Measurements from ENCODE around the gene ERBB4. TPM values are rescaled to one million over a fixed set of nuclear protein-coding genes. Genes with fewer than 3 reads are reported as not detected.

The ERBB4 gene
- total RNA-seq, 5 donors from 2014 or later (not counting 1 experiment from before 2014, with no cell fraction given) = 0.03 to 0.06 TPM; not detected in 3

GRCh38 chr2:211468877-211469663, 1069.5 kb downstream of the ERBB4 start:
- DNase-seq (no peak), ATAC-seq (replicated peaks in 1 of 4) (no peak)
- no peaks in the 10 kb centered on the region for H3K9me3 ChIP-seq
- H3K36me3 Mint-ChIP-seq = no peaks in the 10 kb centered on the region
- H3K36me3 ChIP-seq (ENCODE audit: control insufficient read depth in 2 of 2, extremely low read depth in 1 of 2, insufficient read depth in 1 of 2, low read length in 1 of 2) = no peaks in the 10 kb centered on the region
- H3K4me3 Mint-ChIP-seq = no peak overlapping the region
- no peak overlapping the region for H3K27ac Mint-ChIP-seq
- no peaks in the 10 kb centered on the region for H3K4me1 ChIP-seq (ENCODE audit: control insufficient read depth in 1 of 2, extremely low read depth in 1 of 2, insufficient read depth in 2 of 2, low read length in 2 of 2)
- H3K4me1 Mint-ChIP-seq = no peaks in the 10 kb centered on the region
- no peaks in the 10 kb centered on the region for H3K27me3 ChIP-seq (replicated peaks in 1 of 2; ENCODE audit: control insufficient read depth in 2 of 2, extremely low read depth in 1 of 2, insufficient read depth in 2 of 2, low read length in 1 of 2)
- H3K4me3 ChIP-seq (ENCODE audit: control insufficient read depth in 1 of 2, extremely low read depth in 1 of 2, low read length in 1 of 2) = no peak overlapping the region
- ChIA-PET POLR2A (no interaction called here), CTCF (interaction anchor here in 1 of 2 donors (0.6 kb wide), 2 partner anchors 14 to 120 kb away, joined by 3 read pairs; no protein-coding TSS in a partner anchor)
- WGBS (ENCODE audit: insufficient coverage) = 90% methylated on average over 2 of the region's 4 CpGs
- H3K27ac ChIP-seq (ENCODE audit: low read length) = no peak overlapping the region
- H3K27me3 Mint-ChIP-seq = no peaks in the 10 kb centered on the region
- no peaks in the 10 kb centered on the region for H3K9me3 Mint-ChIP-seq

- Mint-ChIP-seq H3K4me3 (no peak overlapping the region), H3K36me3 (no peaks in the 10 kb centered on the region), H3K9me3 (no peaks in the 10 kb centered on the region), H3K4me1 (no peaks in the 10 kb centered on the region), H3K27me3 (no peaks in the 10 kb centered on the region), H3K27ac (no peak overlapping the region)
- ChIA-PET POLR2A (no interaction called here), CTCF (no interaction called here)
- H3K36me3 ChIP-seq (ENCODE audit: control insufficient read depth in 2 of 2, extremely low read depth in 1 of 2, insufficient read depth in 1 of 2, low read length in 1 of 2) = no peaks in the 10 kb centered on the region
- H3K4me1 ChIP-seq (ENCODE audit: control insufficient read depth in 1 of 2, extremely low read depth in 1 of 2, insufficient read depth in 2 of 2, low read length in 2 of 2) = no peaks in the 10 kb centered on the region
- H3K27ac ChIP-seq (ENCODE audit: low read length) = no peak overlapping the region
- H3K9me3 ChIP-seq = no peaks in the 10 kb centered on the region
- no CpG with 5 or more reads among the region's 4 CpGs for WGBS (ENCODE audit: insufficient coverage)
- no peak overlapping the region for H3K4me3 ChIP-seq (ENCODE audit: control insufficient read depth in 1 of 2, extremely low read depth in 1 of 2, low read length in 1 of 2)
- no peak for ATAC-seq (replicated peaks in 1 of 4)
- H3K27me3 ChIP-seq (replicated peaks in 1 of 2; ENCODE audit: control insufficient read depth in 2 of 2, extremely low read depth in 1 of 2, insufficient read depth in 2 of 2, low read length in 1 of 2) = no peaks in the 10 kb centered on the region
- no peak for DNase-seq
These were observed 1070.4 kb downstream of the ERBB4 start for GRCh38 chr2:211468217-211468616.

GRCh38 chr2:211463397-211463796, 1075.2 kb downstream of the ERBB4 start:
- Histone ChIP-seq H3K4me1 (ENCODE audit: control insufficient read depth in 1 of 2, extremely low read depth in 1 of 2, insufficient read depth in 2 of 2, low read length in 2 of 2) (no peaks in the 10 kb centered on the region), H3K9me3 (no peaks in the 10 kb centered on the region), H3K4me3 (ENCODE audit: control insufficient read depth in 1 of 2, extremely low read depth in 1 of 2, low read length in 1 of 2) (no peak overlapping the region), H3K36me3 (ENCODE audit: control insufficient read depth in 2 of 2, extremely low read depth in 1 of 2, insufficient read depth in 1 of 2, low read length in 1 of 2) (no peaks in the 10 kb centered on the region), H3K27me3 (replicated peaks in 1 of 2; ENCODE audit: control insufficient read depth in 2 of 2, extremely low read depth in 1 of 2, insufficient read depth in 2 of 2, low read length in 1 of 2) (no peaks in the 10 kb centered on the region), H3K27ac (ENCODE audit: low read length) (no peak overlapping the region)
- POLR2A ChIA-PET = no interaction called here
- no peak overlapping the region for H3K27ac Mint-ChIP-seq
- no peaks in the 10 kb centered on the region for H3K36me3 Mint-ChIP-seq
- H3K27me3 Mint-ChIP-seq = no peaks in the 10 kb centered on the region
- no peak for ATAC-seq (replicated peaks in 1 of 4)
- H3K9me3 Mint-ChIP-seq = no peaks in the 10 kb centered on the region
- H3K4me3 Mint-ChIP-seq = no peak overlapping the region
- H3K4me1 Mint-ChIP-seq = no peaks in the 10 kb centered on the region
- WGBS (ENCODE audit: insufficient coverage) = no CpG with 5 or more reads among the region's 3 CpGs
- DNase-seq = no peak
- CTCF ChIA-PET = no interaction called here

GRCh38 chr2:211458974-211459373, 1079.6 kb downstream of the ERBB4 start:
- WGBS (ENCODE audit: insufficient coverage) = 80% methylated on average over 1 of the region's 1 CpG

GRCh38 chr2:211457325-211457724, 1081.3 kb downstream of the ERBB4 start:
- Histone ChIP-seq H3K4me1 (ENCODE audit: control insufficient read depth in 1 of 2, extremely low read depth in 1 of 2, insufficient read depth in 2 of 2, low read length in 2 of 2) (no peaks in the 10 kb centered on the region), H3K27ac (ENCODE audit: low read length) (no peak overlapping the region), H3K9me3 (no peaks in the 10 kb centered on the region), H3K4me3 (ENCODE audit: control insufficient read depth in 1 of 2, extremely low read depth in 1 of 2, low read length in 1 of 2) (no peak overlapping the region), H3K27me3 (replicated peaks in 1 of 2; ENCODE audit: control insufficient read depth in 2 of 2, extremely low read depth in 1 of 2, insufficient read depth in 2 of 2, low read length in 1 of 2) (no peaks in the 10 kb centered on the region), H3K36me3 (ENCODE audit: control insufficient read depth in 2 of 2, extremely low read depth in 1 of 2, insufficient read depth in 1 of 2, low read length in 1 of 2) (no peaks in the 10 kb centered on the region)
- no peak overlapping the region for H3K27ac Mint-ChIP-seq
- POLR2A ChIA-PET = no interaction called here
- H3K27me3 Mint-ChIP-seq = no peaks in the 10 kb centered on the region
- 60% methylated on average over 1 of the region's 2 CpGs for WGBS (ENCODE audit: insufficient coverage)
- H3K9me3 Mint-ChIP-seq = no peaks in the 10 kb centered on the region
- no peaks in the 10 kb centered on the region for H3K4me1 Mint-ChIP-seq
- H3K4me3 Mint-ChIP-seq = no peak overlapping the region
- ATAC-seq (replicated peaks in 1 of 4) = no peak
- no peaks in the 10 kb centered on the region for H3K36me3 Mint-ChIP-seq
- no peak for DNase-seq
- CTCF ChIA-PET = interaction anchor here in 1 of 2 donors (0.6 to 0.7 kb wide), 2 partner anchors 100 to 462 kb away, joined by 3 to 6 read pairs; no protein-coding TSS in a partner anchor

More at GRCh38 chr2:211458974-211459373, 1079.6 kb downstream of the ERBB4 start:
- H3K36me3 Mint-ChIP-seq = no peaks in the 10 kb centered on the region
- ATAC-seq (replicated peaks in 1 of 4) (no peak), DNase-seq (no peak)
- no peak overlapping the region for H3K4me3 Mint-ChIP-seq
- ChIA-PET POLR2A (no interaction called here), CTCF (no interaction called here)
- Histone ChIP-seq H3K9me3 (no peaks in the 10 kb centered on the region), H3K27ac (ENCODE audit: low read length) (no peak overlapping the region), H3K4me3 (ENCODE audit: control insufficient read depth in 1 of 2, extremely low read depth in 1 of 2, low read length in 1 of 2) (no peak overlapping the region), H3K36me3 (ENCODE audit: control insufficient read depth in 2 of 2, extremely low read depth in 1 of 2, insufficient read depth in 1 of 2, low read length in 1 of 2) (no peaks in the 10 kb centered on the region), H3K27me3 (replicated peaks in 1 of 2; ENCODE audit: control insufficient read depth in 2 of 2, extremely low read depth in 1 of 2, insufficient read depth in 2 of 2, low read length in 1 of 2) (no peaks in the 10 kb centered on the region), H3K4me1 (ENCODE audit: control insufficient read depth in 1 of 2, extremely low read depth in 1 of 2, insufficient read depth in 2 of 2, low read length in 2 of 2) (no peaks in the 10 kb centered on the region)
- no peak overlapping the region for H3K27ac Mint-ChIP-seq
- no peaks in the 10 kb centered on the region for H3K9me3 Mint-ChIP-seq
- H3K4me1 Mint-ChIP-seq = no peaks in the 10 kb centered on the region
- no peaks in the 10 kb centered on the region for H3K27me3 Mint-ChIP-seq

GRCh38 chr2:211455216-211455841, 1083.3 kb downstream of the ERBB4 start:
- Histone ChIP-seq H3K36me3 (ENCODE audit: control insufficient read depth in 2 of 2, extremely low read depth in 1 of 2, insufficient read depth in 1 of 2, low read length in 1 of 2) (no peaks in the 10 kb centered on the region), H3K27me3 (replicated peaks in 1 of 2; ENCODE audit: control insufficient read depth in 2 of 2, extremely low read depth in 1 of 2, insufficient read depth in 2 of 2, low read length in 1 of 2) (no peaks in the 10 kb centered on the region), H3K9me3 (no peaks in the 10 kb centered on the region), H3K4me3 (ENCODE audit: control insufficient read depth in 1 of 2, extremely low read depth in 1 of 2, low read length in 1 of 2) (no peak overlapping the region), H3K4me1 (ENCODE audit: control insufficient read depth in 1 of 2, extremely low read depth in 1 of 2, insufficient read depth in 2 of 2, low read length in 2 of 2) (no peaks in the 10 kb centered on the region), H3K27ac (ENCODE audit: low read length) (no peak overlapping the region)
- Mint-ChIP-seq H3K4me3 (no peak overlapping the region), H3K9me3 (no peaks in the 10 kb centered on the region), H3K27me3 (no peaks in the 10 kb centered on the region), H3K36me3 (no peaks in the 10 kb centered on the region), H3K4me1 (no peaks in the 10 kb centered on the region), H3K27ac (no peak overlapping the region)
- peak in 1 of 35 experiments; percentile 25 for DNase-seq
- WGBS (ENCODE audit: insufficient coverage) = 67% methylated on average over 1 of the region's 1 CpG
- no peak for ATAC-seq (replicated peaks in 1 of 4)
- ChIA-PET CTCF (interaction anchor here (0.6 to 2.0 kb wide), 3 partner anchors 14 to 1112 kb away, joined by 3 to 6 read pairs (median 3); no protein-coding TSS in a partner anchor), POLR2A (no interaction called here)

Data from T-cell (primary cell).